Neural cell (in vitro differentiated cells): ENCODE results near the gene CAV3. TPM values are rescaled to one million over a fixed set of nuclear protein-coding genes. Genes with fewer than 3 reads are reported as not detected.
"Not testable (repeated sequence)": the region's sequence is repeated elsewhere in the genome, so short reads cannot be mapped to it uniquely, and the experiment has no call there.

Source experiments
- H2AFZ ChIP-seq: fragments of 200-600, 300-800 bp; sonication (generic), shearing (Covaris generic); 2 replicates; pipeline ENCODE4 v1.6.0; 2014; ENCODE audit warnings: low read depth, mild to moderate bottlenecking, antibody characterized with exemption, low read length, moderate library complexity
- H3F3A ChIP-seq: fragments of 200-600 bp; shearing (Covaris generic); 2 replicates; pipeline ENCODE4 v1.6.1; 2016; ENCODE audit warnings: mild to moderate bottlenecking, moderate library complexity, mixed read lengths, antibody characterized with exemption, low read length; ENCODE audit not compliant: insufficient read depth, poor library complexity, severe bottlenecking
- H3K27ac ChIP-seq: fragments of 200-600, 300-800 bp; sonication (generic), shearing (Covaris generic); 2 replicates; pipeline ENCODE4 v1.5.1; 2014; ENCODE audit warnings: mild to moderate bottlenecking, low read length, moderate library complexity
- H3K27me3 ChIP-seq: fragments of 300-800, 200-600 bp; sonication (generic), shearing (Covaris generic); 2 replicates; pipeline ENCODE4 v1.6.0; 2014; ENCODE audit warnings: mild to moderate bottlenecking, low read depth, low read length, moderate library complexity; ENCODE audit not compliant: insufficient read depth
- H3K36me3 ChIP-seq: fragments of 300-800, 200-600 bp; sonication (generic), shearing (Covaris generic); 2 replicates; pipeline ENCODE4 v1.5.1; 2014; ENCODE audit warnings: mild to moderate bottlenecking, antibody characterized with exemption, low read length, moderate library complexity; ENCODE audit not compliant: insufficient read depth
- H3K4me2 ChIP-seq: fragments of 300-800, 200-600 bp; sonication (generic), shearing (Covaris generic); 2 replicates; pipeline ENCODE4 v1.6.0; 2014; ENCODE audit warnings: mild to moderate bottlenecking, low read length
- H3K4me3 ChIP-seq: fragments of 300-800, 200-600 bp; sonication (generic), shearing (Covaris generic); 2 replicates; pipeline ENCODE4 v1.5.1; 2014; ENCODE audit warnings: mild to moderate bottlenecking, low read length, moderate library complexity
- H3K79me2 ChIP-seq: fragments of 200-600 bp; shearing (Covaris generic); replicated peaks from 2 replicates; pipeline ENCODE4 v1.6.0; 2014; ENCODE audit warnings: mild to moderate bottlenecking, low read length, moderate library complexity; ENCODE audit not compliant: insufficient read depth
- H3K9ac ChIP-seq: fragments of 300-800, 200-600 bp; sonication (generic), shearing (Covaris generic); 2 replicates; pipeline ENCODE4 v1.6.1; 2016; ENCODE audit warnings: mild to moderate bottlenecking, low read length, mixed read lengths
- H3K9me2 ChIP-seq: fragments of 200-600 bp; shearing (Covaris generic); 2 replicates; pipeline ENCODE4 v1.6.1; 2016; ENCODE audit warnings: mild to moderate bottlenecking, low read length, mixed read lengths; ENCODE audit not compliant: insufficient read depth
- H3K9me3 ChIP-seq: fragments of 200-600, 300-800 bp; sonication (generic), shearing (Covaris generic); 2 replicates; pipeline ENCODE4 v1.6.1; 2016; ENCODE audit warnings: mild to moderate bottlenecking, mixed run types, low read length, moderate library complexity, mixed read lengths
- H4K20me1 ChIP-seq: fragments of 200-600 bp; shearing (Covaris generic); 2 replicates; pipeline ENCODE4 v1.6.1; 2016; ENCODE audit warnings: mild to moderate bottlenecking, mixed run types; ENCODE audit not compliant: insufficient read depth
- CTCF ChIP-seq: fragments of 450-650 bp; IDR thresholded peaks from 2 replicates; pipeline ENCODE4 v1.5.1; 2014; ENCODE audit warnings: antibody characterized with exemption, mild to moderate bottlenecking, moderate library complexity; ENCODE audit not compliant: poor library complexity, severe bottlenecking
- EP300 ChIP-seq: fragments of 450-650 bp; conservative IDR thresholded peaks from 2 replicates; pipeline ENCODE4 v1.6.1; 2014; ENCODE audit warnings: antibody characterized with exemption, mild to moderate bottlenecking, moderate library complexity; ENCODE audit not compliant: poor library complexity, severe bottlenecking
- EZH2 ChIP-seq: fragments of 200-600, 300-800 bp; shearing (Covaris generic), sonication (generic); IDR thresholded peaks from 2 replicates; pipeline ENCODE4 v1.6.1; 2014; ENCODE audit warnings: antibody characterized with exemption, low read length, borderline replicate concordance, mild to moderate bottlenecking; ENCODE audit not compliant: insufficient read depth, poor library complexity, severe bottlenecking
- MXI1 ChIP-seq: fragments of 450-650 bp; conservative IDR thresholded peaks from 2 replicates; pipeline ENCODE4 v1.6.1; 2014; ENCODE audit warnings: antibody characterized with exemption, mild to moderate bottlenecking; ENCODE audit not compliant: poor library complexity, severe bottlenecking
- POLR2AphosphoS5 ChIP-seq: IDR thresholded peaks from 2 replicates; pipeline ENCODE4 v1.6.1; 2012
- RAD21 ChIP-seq: fragments of 450-650 bp; conservative IDR thresholded peaks from 2 replicates; pipeline ENCODE4 v1.6.1; 2014; ENCODE audit warnings: antibody characterized with exemption, mild to moderate bottlenecking, moderate library complexity
- REST ChIP-seq: IDR thresholded peaks from 2 replicates; pipeline ENCODE4 v1.6.1; 2012; ENCODE audit warnings: borderline replicate concordance
- SMC3 ChIP-seq: fragments of 450-650 bp; conservative IDR thresholded peaks from 2 replicates; pipeline ENCODE4 v1.6.1; 2014; ENCODE audit warnings: antibody characterized with exemption, mild to moderate bottlenecking, moderate library complexity; ENCODE audit not compliant: poor library complexity
- TAF1 ChIP-seq: IDR thresholded peaks from 2 replicates; pipeline ENCODE4 v1.6.1; 2012; ENCODE audit warnings: low read depth
- polyA minus RNA-seq: library from RNA; depleted of rRNA, polyadenylated mRNA; stranded (reverse); fragments of >200 nt; gene quantifications from 2 replicates; pipeline ENCODE4 v1.2.3, GENCODE V29; 2014
- polyA plus RNA-seq: library from polyadenylated mRNA; depleted of rRNA; stranded (reverse); fragments of >200 nt; gene quantifications from 2 replicates; pipeline ENCODE4 v1.2.3, GENCODE V29; 2014

The CAV3 gene
- polyA plus RNA-seq (not detected in 2 replicates), polyA minus RNA-seq (not detected in 2 replicates)

- H3K4me2 ChIP-seq = no peak within 1 kb of the TSS
- no peaks in the 10 kb centered on the region for H4K20me1 ChIP-seq
- H3F3A ChIP-seq = no peaks in the 10 kb centered on the region
- no peak within 1 kb of the TSS for H3K4me3 ChIP-seq
- no peak within 1 kb of the TSS for H2AFZ ChIP-seq
- no peak within 1 kb of the TSS for H3K9ac ChIP-seq
- no peaks in the 10 kb centered on the region for H3K27me3 ChIP-seq
- no peaks in the 10 kb centered on the region for H3K9me3 ChIP-seq
- TF ChIP-seq EZH2 (no peak), POLR2AphosphoS5 (no peak), MXI1 (no peak), CTCF (no peak), REST (no peak), EP300 (no peak), SMC3 (no peak), TAF1 (no peak), RAD21 (no peak)
- H3K9me2 ChIP-seq = no peaks in the 10 kb centered on the region
- no peaks in the 10 kb centered on the region for H3K36me3 ChIP-seq
- no peak within 1 kb of the TSS for H3K27ac ChIP-seq
- H3K79me2 ChIP-seq = no peaks in the 10 kb centered on the region
Measured at GRCh38 chr3:8733332-8734094, at the start of gene CAV3. TSS of gene CAV3 (plus strand) at chr3:8733802. CDS start at chr3:8733877, 75 bp downstream.

GRCh38 chr3:8684992-8685391 lies 48.6 kb upstream of the CAV3 start:
- not testable (repeated sequence) for H3K79me2 ChIP-seq, H3K9me2 ChIP-seq, H3K9me3 ChIP-seq, H3K27ac ChIP-seq, H4K20me1 ChIP-seq, H3K4me2 ChIP-seq, H3K36me3 ChIP-seq, H3K9ac ChIP-seq, H3F3A ChIP-seq, H2AFZ ChIP-seq, H3K4me3 ChIP-seq, H3K27me3 ChIP-seq

- not testable (repeated sequence) for H3K4me2 ChIP-seq, H3F3A ChIP-seq, H3K79me2 ChIP-seq, H3K27ac ChIP-seq, H2AFZ ChIP-seq, H3K9me2 ChIP-seq, H3K27me3 ChIP-seq, H3K9ac ChIP-seq, H3K36me3 ChIP-seq, H3K9me3 ChIP-seq, H3K4me3 ChIP-seq, H4K20me1 ChIP-seq
Measured at GRCh38 chr3:8691295-8691694, 42.3 kb upstream of the CAV3 start.
